Ovary (tissue), 3 donors: ENCODE results near the gene HBB.

Experiments used
- EP300 ChIP-seq: sonication (generic); formaldehyde crosslinking; IDR thresholded peaks from one replicate; pipeline ENCODE4 v1.6.1; 2017; ENCODE audit warnings: antibody characterized with exemption
- POLR2A ChIP-seq: fragments of 450-650 bp; IDR thresholded peaks from one replicate; pipeline ENCODE4 v1.6.1; 2017; ENCODE audit warnings: antibody characterized with exemption, mild to moderate bottlenecking, moderate library complexity
- TF ChIP-seq, protein P1 (sequence below), 3 donors: fragments of 450-650 bp in 2 of 3; fragments of 200-600 bp in 1 of 3; IDR thresholded peaks; one replicate each; pipeline versions ENCODE4 v1.5.1 to v1.8.0; 2016 to 2022; ENCODE audit warnings: antibody characterized with exemption in 3 of 3, mild to moderate bottlenecking in 1 of 3
- donor health status: DM: no; HTN: no; CAD: no.

DNA sequence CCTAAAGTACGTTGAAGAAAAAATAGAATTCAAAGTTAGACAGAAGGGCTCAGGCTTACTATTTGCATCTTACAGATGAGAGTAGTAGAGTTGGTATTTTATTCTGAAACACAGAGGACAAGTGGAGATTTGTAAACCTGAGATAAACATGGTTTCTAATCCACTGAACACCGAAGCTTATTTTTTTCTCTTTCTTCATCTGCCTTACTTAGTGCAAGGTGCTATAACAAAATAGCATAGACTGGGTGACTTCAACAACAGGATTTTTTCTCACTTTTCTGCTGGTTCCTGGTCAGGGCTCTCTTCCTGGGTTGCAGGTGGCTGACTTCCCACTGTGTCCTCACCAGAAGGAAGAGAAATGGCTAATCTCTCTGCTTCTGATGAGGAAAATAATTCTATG is 24.9 kb upstream of the HBB start:
- TF ChIP-seq, protein P1, sequence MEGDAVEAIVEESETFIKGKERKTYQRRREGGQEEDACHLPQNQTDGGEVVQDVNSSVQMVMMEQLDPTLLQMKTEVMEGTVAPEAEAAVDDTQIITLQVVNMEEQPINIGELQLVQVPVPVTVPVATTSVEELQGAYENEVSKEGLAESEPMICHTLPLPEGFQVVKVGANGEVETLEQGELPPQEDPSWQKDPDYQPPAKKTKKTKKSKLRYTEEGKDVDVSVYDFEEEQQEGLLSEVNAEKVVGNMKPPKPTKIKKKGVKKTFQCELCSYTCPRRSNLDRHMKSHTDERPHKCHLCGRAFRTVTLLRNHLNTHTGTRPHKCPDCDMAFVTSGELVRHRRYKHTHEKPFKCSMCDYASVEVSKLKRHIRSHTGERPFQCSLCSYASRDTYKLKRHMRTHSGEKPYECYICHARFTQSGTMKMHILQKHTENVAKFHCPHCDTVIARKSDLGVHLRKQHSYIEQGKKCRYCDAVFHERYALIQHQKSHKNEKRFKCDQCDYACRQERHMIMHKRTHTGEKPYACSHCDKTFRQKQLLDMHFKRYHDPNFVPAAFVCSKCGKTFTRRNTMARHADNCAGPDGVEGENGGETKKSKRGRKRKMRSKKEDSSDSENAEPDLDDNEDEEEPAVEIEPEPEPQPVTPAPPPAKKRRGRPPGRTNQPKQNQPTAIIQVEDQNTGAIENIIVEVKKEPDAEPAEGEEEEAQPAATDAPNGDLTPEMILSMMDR (IDR thresholded peaks at IDR 0.05): no peak
- TF ChIP-seq POLR2A: no peak
- TF ChIP-seq EP300: no peak
